Amniotic stem cell (primary cell): ENCODE measurements around the gene SLC39A11.
"Not testable (repeated sequence)": the region's sequence is repeated elsewhere in the genome, so short reads cannot be mapped to it uniquely, and the experiment has no call there.

Experiments
- DNase-seq: peaks from one replicate; lab custom pipeline; 2025; lab: John Stamatoyannopoulos, UW

The SLC39A11 gene

GRCh38 chr17:73107191-73107590 lies 14.7 kb upstream of the SLC39A11 start:
- DNase-seq: no peak

- DNase-seq: no peak
These were observed 12.9 kb upstream of the SLC39A11 start for GRCh38 chr17:73105431-73105830.

- DNase-seq: no peak
These were observed 12.0 kb upstream of the SLC39A11 start for GRCh38 chr17:73104450-73104849.

DNA sequence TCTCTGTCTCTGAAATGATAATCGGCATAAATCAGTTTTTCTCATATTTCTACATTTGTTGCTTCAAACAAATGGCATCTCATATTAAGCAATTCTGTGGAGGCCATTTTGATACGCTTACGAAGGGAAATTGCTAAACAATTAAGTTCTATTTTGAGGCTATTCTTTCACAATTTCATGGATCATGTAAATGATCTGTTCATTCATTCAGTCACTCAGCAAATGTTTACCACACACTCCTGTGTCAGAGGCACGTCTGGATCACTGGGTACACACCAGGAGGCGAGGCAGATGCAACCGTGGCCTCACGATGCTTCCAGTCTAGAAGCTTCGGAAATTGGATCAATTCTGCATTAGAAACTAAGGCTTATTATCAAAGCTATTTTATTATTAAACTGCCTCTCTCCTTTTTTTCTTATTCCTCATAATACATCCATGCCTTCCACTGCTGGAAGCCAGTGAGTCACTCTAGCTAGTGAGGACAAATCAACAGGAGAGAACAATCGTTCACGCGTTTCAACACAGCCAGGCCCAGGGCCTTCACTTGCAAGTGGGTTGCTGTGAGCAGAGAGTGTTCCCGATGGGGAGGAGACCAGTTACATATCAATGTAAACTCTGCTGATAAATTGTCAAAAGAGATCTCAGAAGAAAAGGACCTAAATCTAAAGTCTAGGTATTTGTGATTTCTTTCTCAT lies 11.3 kb upstream of the SLC39A11 start:
- DNase-seq: no peak

GRCh38 chr17:73101031-73101430 lies 8.5 kb upstream of the SLC39A11 start:
- DNase-seq: no peak

DNA sequence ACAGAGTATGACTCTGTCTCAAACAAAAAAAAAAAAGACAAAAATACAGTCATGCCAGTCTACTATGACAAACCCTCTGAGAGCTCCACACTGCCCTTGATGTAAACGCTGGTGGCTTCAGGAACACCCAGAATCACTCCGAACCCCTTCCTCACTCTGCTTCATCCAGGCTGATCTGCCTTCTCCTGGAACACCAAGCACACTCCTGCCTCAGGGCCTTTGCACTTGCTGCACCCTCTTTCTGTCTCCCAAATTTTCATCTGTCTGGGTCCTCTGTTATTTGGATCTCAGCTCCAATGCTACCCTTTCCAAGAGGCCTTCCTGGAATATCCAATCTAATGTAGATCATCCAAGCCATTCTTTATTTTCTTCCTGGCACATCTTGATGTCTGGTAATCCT lies 7.9 kb upstream of the SLC39A11 start:
- no peak for DNase-seq

- DNase-seq: no peak
These were observed 7.0 kb upstream of the SLC39A11 start for GRCh38 chr17:73099511-73099910.

- DNase-seq: no peak
These were observed 6.4 kb upstream of the SLC39A11 start for GRCh38 chr17:73098919-73099318.

- DNase-seq: not testable (repeated sequence)
These were observed 5.7 kb upstream of the SLC39A11 start for GRCh38 chr17:73097973-73098765.

DNA sequence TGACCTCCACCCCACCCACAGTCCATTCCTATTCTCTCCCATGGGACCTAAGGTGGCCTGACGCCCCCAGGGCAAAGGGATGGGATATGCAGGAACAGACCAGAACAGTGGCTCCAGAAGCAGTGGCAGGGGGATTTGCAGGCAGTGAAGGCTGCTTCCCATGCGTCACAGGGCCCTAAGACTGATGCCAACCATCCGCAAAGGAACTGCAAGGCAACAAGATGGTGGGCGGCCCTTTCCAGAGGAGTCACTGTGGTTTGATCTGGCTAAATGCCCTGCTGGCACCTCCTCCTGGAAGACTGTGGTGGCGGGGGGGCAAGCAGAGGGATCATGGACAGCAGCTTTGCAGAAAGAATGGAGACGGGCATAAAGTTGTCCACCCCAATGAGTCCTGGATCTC lies 4.4 kb upstream of the SLC39A11 start:
- DNase-seq: no peak

DNA sequence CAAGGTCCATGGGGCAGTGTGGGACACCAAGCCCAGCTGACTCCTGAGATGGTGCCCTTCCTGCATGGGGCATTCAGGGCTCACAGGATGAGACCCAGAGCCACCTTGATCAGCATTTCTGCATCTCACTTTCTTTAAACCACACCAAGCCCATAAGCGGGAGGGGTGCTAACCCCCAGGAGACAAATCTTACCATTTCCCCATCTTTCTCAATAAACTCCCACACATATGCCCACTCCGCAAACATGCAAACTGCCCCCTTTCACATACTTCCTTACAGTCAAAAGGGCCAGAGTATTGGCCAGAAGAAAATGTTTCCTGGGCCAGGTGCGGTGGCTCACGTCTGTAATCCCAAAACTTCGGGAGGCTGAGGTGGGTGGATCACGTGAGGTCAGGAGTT lies 3.7 kb upstream of the SLC39A11 start:
- no peak for DNase-seq

GRCh38 chr17:73093286-73093685 lies 798 bp upstream of the SLC39A11 start:
- no peak for DNase-seq

DNA sequence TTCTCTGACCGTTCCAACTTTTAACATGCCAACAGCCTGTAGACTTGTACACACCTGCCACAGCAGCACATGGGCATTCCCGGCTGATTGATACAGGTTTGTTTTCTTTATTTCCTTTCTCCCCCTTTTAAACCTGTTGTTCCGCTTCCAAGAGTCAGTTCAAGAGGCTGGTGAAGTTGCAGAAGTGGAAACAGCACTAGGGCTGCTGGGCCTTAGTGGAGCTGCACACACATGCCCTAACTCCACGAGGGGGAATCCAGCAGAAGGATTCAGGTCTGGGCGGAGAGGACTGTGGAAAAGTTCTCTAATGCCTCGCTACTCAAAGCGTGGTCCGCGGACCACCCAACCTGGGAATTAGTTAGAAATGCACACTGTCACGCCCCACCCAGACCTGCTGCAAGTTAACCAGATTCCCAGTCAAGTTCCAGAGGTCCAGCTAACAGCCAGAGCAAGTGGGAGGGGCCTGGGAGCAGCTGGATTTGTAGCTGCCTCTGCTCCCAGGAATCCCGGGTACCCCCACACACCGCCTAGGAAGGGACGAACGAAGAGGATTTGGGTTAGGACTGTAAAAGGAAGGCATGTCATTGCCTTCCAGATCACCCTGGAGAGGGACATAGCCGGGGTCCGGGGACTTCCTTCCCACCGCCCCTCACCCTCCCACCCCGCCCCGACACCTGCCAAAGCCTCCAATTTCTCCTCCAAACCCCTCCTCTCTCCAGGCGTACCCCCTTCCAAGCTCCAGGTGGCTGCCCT lies 542 bp downstream of the SLC39A11 start:
- peak; percentile 0 for DNase-seq

DNA sequence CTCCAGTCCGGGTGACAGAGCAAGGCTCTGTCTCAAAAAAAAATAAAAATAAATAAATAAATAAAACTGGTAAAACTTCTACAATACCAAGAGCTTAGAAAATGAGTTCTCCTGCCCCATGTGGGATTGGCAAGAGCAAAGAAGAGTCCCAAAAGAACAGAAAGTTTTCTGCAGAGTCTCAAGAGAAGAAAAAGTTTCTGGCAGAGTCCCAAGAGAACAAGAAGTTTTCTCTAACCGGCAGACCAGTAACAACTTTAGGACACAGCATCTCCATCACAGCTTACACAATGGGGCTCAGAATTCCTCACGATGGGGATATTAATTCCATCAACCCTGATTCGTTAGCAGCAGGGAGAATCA lies 1.1 kb downstream of the SLC39A11 start:
- no peak for DNase-seq

GRCh38 chr17:73090396-73091202 lies 1.9 kb downstream of the SLC39A11 start:
- no peak for DNase-seq

DNA sequence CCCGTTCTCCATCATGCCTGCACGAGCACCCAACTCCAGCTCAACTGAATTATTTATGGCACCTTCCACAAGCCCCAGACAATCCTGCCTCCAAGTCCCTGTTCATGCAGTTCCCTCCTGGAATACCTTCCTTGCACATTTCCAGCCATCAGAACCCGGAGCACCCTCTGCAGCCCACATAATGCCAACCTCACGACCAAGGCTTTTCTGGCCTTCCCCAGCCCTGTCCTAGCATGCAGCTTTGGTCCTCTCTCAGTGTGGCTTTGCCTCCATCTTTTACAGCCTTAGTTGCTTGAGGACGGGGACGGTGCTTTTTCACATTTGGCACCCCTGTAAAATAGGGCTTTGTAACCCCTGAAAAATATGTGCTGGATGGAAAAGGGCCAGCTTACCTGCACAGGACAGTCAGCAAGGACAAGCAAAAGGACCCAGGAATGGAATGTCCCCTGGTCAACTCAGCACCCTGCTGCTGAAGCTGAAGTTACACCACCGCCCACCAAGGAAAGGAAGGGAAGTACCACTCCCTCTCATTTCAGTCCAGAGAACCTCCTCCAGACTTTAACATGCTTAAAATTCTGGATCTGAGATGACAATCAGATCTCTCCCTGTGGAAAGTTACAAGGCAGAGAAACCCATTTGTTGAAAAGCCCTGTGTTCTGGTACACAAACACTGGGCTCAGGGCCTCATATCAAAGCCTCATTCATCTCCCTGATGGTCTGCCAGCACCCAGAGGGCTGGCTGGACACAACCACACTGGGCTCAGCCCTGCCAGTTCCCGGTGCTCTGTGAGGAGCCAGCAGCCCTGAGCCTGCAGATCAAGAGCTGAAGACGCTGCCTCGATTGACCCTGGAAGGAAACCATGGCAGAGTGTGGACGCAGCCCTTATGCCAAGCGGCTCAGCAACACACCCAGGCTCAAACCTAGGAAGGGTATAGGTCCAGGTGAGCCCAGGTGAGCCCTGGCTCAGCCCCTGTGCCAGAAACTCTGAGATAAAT lies 2.9 kb downstream of the SLC39A11 start:
- DNase-seq: no peak

- DNase-seq: no peak
These were observed 3.9 kb downstream of the SLC39A11 start for GRCh38 chr17:73088561-73088960.

DNA sequence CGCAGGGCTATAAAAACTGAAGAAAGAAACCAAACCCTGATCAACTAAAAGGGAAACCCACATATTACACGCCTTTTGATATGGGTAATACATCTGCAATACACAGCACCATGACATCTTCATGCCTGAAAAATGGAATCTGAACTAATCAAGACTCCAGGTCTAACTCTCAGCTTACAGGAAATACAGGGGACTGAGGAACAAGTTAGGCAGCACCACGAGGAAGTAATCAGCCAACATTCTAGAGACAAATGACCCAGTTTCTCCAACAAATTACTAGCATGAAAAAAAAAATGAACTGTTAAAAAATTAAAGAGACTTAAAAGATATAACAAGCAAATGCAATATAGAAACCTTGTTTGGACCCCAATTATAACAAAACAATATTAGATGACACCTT lies 9.1 kb downstream of the SLC39A11 start:
- no peak for DNase-seq

GRCh38 chr17:73074566-73074965 lies 17.9 kb downstream of the SLC39A11 start:
- no peak for DNase-seq

DNA sequence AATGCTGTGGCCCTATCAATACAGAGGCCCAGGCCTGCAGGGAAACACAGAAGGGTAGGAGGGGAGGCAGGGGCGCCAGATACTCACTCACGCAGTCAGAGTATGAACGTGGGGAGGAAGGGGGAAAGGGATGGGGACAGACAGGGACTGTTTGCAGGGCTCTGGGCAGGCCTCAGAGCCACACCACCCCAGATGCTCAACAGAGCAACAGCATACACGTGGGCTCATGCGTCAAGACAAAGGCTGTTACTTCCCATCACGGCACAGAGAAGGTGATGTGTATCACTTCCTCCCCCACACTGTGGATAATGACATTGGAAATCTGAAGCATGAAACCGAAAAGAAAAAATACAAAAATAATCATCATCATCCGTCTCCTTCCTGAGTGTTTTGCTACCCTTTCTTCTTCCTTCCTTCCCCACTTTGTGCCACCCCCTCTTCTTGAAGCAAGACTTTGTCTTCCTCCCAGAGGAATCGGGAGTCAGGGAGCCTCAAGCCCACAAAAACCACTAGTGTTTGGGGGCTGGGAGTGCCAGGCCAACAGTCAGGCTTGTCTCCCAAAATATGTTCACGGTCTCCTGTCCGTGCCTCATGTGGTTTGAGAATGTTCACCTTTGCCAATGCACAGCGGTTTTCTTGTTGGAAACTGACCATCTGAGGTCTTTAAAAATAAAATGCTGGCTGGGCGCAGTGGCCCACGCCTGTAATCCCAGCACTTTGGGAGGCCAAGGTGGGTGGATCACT lies 20.1 kb downstream of the SLC39A11 start:
- DNase-seq: no peak
